ENCODE results near the gene FBXO40. TPM values are rescaled to one million over a fixed set of nuclear protein-coding genes. Genes with fewer than 3 reads are reported as not detected.

The FBXO40 gene
- total RNA-seq (under 1 TPM in 1 of 2 donors, not detected in 1; 0.13 TPM), polyA plus RNA-seq (not detected)
- long read RNA-seq, donor 1, partial matches to known transcripts, result 0 of 2 reads
- long read RNA-seq, donor 1, other reads (novel, unspliced or antisense), result 2 of 2 reads
- long read RNA-seq, donor 2, result 0 reads

- Histone ChIP-seq H3K4me1 (ENCODE audit: control insufficient read depth in 1 of 2, insufficient read depth in 2 of 2, low read length in 2 of 2) (no peaks in the 10 kb centered on the region), H3K27ac (ENCODE audit: low read depth in 1 of 2, low read length in 2 of 2) (no peak within 1 kb of the TSS), H3K9me3 (ENCODE audit: control insufficient read depth, low read length) (no peaks in the 10 kb centered on the region), H3K36me3 (ENCODE audit: control insufficient read depth in 1 of 2, insufficient read depth in 2 of 2, low read length in 1 of 2) (no peaks in the 10 kb centered on the region), H3K4me3 (ENCODE audit: low read length in 2 of 2) (no peak within 1 kb of the TSS), H3K27me3 (ENCODE audit: control insufficient read depth in 1 of 2, insufficient read depth in 2 of 2, low read length in 1 of 2) (no peaks in the 10 kb centered on the region)
- DNase-seq, result no peak
- ATAC-seq (ENCODE audit: low FRiP score), result no peak
- WGBS, 2 donors, result 19 to 24% methylated on average over 11 of the region's 11 CpGs
- intact Hi-C loops (cut with DNase I), result no loop called here
Observed at GRCh38 chr3:121592856-121593702, at the start of gene FBXO40. FBXO40 (plus strand) TSS chr3:121593379; CDS start chr3:121620576, 27,197 bp downstream.

- H3K4me3 ChIP-seq (ENCODE audit: low read length in 2 of 2), result peak overlapping the region in 1 of 2 donors; percentile 82
- H3K27me3 ChIP-seq (ENCODE audit: control insufficient read depth in 1 of 2, insufficient read depth in 2 of 2, low read length in 1 of 2), result no peaks in the 10 kb centered on the region
- 3% methylated on average over 18 of the region's 18 CpGs for WGBS, 2 donors
- no peak for DNase-seq
- no peak for ATAC-seq (ENCODE audit: low FRiP score)
- no peaks in the 10 kb centered on the region for H3K36me3 ChIP-seq (ENCODE audit: control insufficient read depth in 1 of 2, insufficient read depth in 2 of 2, low read length in 1 of 2)
- no peak overlapping the region for H3K27ac ChIP-seq (ENCODE audit: low read depth in 1 of 2, low read length in 2 of 2)
- no peaks in the 10 kb centered on the region for H3K4me1 ChIP-seq (ENCODE audit: control insufficient read depth in 1 of 2, insufficient read depth in 2 of 2, low read length in 2 of 2)
- intact Hi-C loops (cut with DNase I), result loop anchor here (5.0 to 10.0 kb wide), 3 partner anchors 717 to 1140 kb away; partner anchors contain the start of genes PARP14 (in 2 of the 2), FAM162A (in 1 of the 2) and MIX23 (in 1 of the 2)
- H3K9me3 ChIP-seq (ENCODE audit: control insufficient read depth, low read length), result no peaks in the 10 kb centered on the region
Observed at GRCh38 chr3:121545049-121545573, 48.1 kb upstream of the FBXO40 start.

GRCh38 chr3:121545574-121546455, 47.4 kb upstream of the FBXO40 start, which contains the start of gene POLQ:
POLQ (minus strand) TSS chr3:121545988; CDS start chr3:121545877, 111 bp downstream.
- intact Hi-C loops (cut with DNase I), result loop anchor here (5.0 to 10.0 kb wide), 3 partner anchors 716 to 1139 kb away; partner anchors contain the start of genes PARP14 (in 2 of the 2), FAM162A (in 1 of the 2) and MIX23 (in 1 of the 2)
- peak within 1 kb of the TSS; percentile 82 to 98 for H3K4me3 ChIP-seq (ENCODE audit: low read length in 2 of 2)
- H3K27ac ChIP-seq (ENCODE audit: low read depth in 1 of 2, low read length in 2 of 2), result peak within 1 kb of the TSS in 1 of 2 donors; percentile 67
- H3K4me1 ChIP-seq (ENCODE audit: control insufficient read depth in 1 of 2, insufficient read depth in 2 of 2, low read length in 2 of 2), result no peaks in the 10 kb centered on the region
- no peaks in the 10 kb centered on the region for H3K27me3 ChIP-seq (ENCODE audit: control insufficient read depth in 1 of 2, insufficient read depth in 2 of 2, low read length in 1 of 2)
- ATAC-seq (ENCODE audit: low FRiP score) (peak; percentile 98), DNase-seq (peak; percentile 93 to 95)
- no peaks in the 10 kb centered on the region for H3K36me3 ChIP-seq (ENCODE audit: control insufficient read depth in 1 of 2, insufficient read depth in 2 of 2, low read length in 1 of 2)
- WGBS, 2 donors, result 0% methylated on average over 42 of the region's 42 CpGs
- H3K9me3 ChIP-seq (ENCODE audit: control insufficient read depth, low read length), result no peaks in the 10 kb centered on the region

GRCh38 chr3:121552379-121552778, 40.8 kb upstream of the FBXO40 start:
- no peaks in the 10 kb centered on the region for H3K27me3 ChIP-seq (ENCODE audit: control insufficient read depth in 1 of 2, insufficient read depth in 2 of 2, low read length in 1 of 2)
- H3K27ac ChIP-seq (ENCODE audit: low read depth in 1 of 2, low read length in 2 of 2), result no peak overlapping the region
- WGBS, 2 donors, result 39 to 51% methylated on average over 4 of the region's 4 CpGs
- H3K9me3 ChIP-seq (ENCODE audit: control insufficient read depth, low read length), result no peaks in the 10 kb centered on the region
- ATAC-seq (ENCODE audit: low FRiP score), result no peak
- intact Hi-C loops (cut with DNase I), result no loop called here
- no peak for DNase-seq
- no peak overlapping the region for H3K4me3 ChIP-seq (ENCODE audit: low read length in 2 of 2)
- no peaks in the 10 kb centered on the region for H3K4me1 ChIP-seq (ENCODE audit: control insufficient read depth in 1 of 2, insufficient read depth in 2 of 2, low read length in 2 of 2)
- no peaks in the 10 kb centered on the region for H3K36me3 ChIP-seq (ENCODE audit: control insufficient read depth in 1 of 2, insufficient read depth in 2 of 2, low read length in 1 of 2)

- Histone ChIP-seq H3K36me3 (ENCODE audit: control insufficient read depth in 1 of 2, insufficient read depth in 2 of 2, low read length in 1 of 2) (no peaks in the 10 kb centered on the region), H3K27ac (ENCODE audit: low read depth in 1 of 2, low read length in 2 of 2) (no peak overlapping the region), H3K4me3 (ENCODE audit: low read length in 2 of 2) (no peak overlapping the region), H3K27me3 (ENCODE audit: control insufficient read depth in 1 of 2, insufficient read depth in 2 of 2, low read length in 1 of 2) (no peaks in the 10 kb centered on the region), H3K9me3 (ENCODE audit: control insufficient read depth, low read length) (no peaks in the 10 kb centered on the region), H3K4me1 (ENCODE audit: control insufficient read depth in 1 of 2, insufficient read depth in 2 of 2, low read length in 2 of 2) (no peaks in the 10 kb centered on the region)
- 79 to 86% methylated on average over 3 of the region's 3 CpGs for WGBS, 2 donors
- intact Hi-C loops (cut with DNase I), result no loop called here
- no peak for DNase-seq
- no peak for ATAC-seq (ENCODE audit: low FRiP score)
Observed at GRCh38 chr3:121552797-121553196, 40.4 kb upstream of the FBXO40 start.

- intact Hi-C loops (cut with DNase I), result no loop called here
- no peak for DNase-seq
- H3K4me3 ChIP-seq (ENCODE audit: low read length in 2 of 2), result no peak overlapping the region
- H3K36me3 ChIP-seq (ENCODE audit: control insufficient read depth in 1 of 2, insufficient read depth in 2 of 2, low read length in 1 of 2), result no peaks in the 10 kb centered on the region
- H3K9me3 ChIP-seq (ENCODE audit: control insufficient read depth, low read length), result no peaks in the 10 kb centered on the region
- no peaks in the 10 kb centered on the region for H3K27me3 ChIP-seq (ENCODE audit: control insufficient read depth in 1 of 2, insufficient read depth in 2 of 2, low read length in 1 of 2)
- ATAC-seq (ENCODE audit: low FRiP score), result no peak
- H3K4me1 ChIP-seq (ENCODE audit: control insufficient read depth in 1 of 2, insufficient read depth in 2 of 2, low read length in 2 of 2), result no peaks in the 10 kb centered on the region
- no peak overlapping the region for H3K27ac ChIP-seq (ENCODE audit: low read depth in 1 of 2, low read length in 2 of 2)
- WGBS, 2 donors, result 87 to 90% methylated on average over 5 of the region's 5 CpGs
Observed at GRCh38 chr3:121557426-121557934, 35.7 kb upstream of the FBXO40 start.

GRCh38 chr3:121562148-121562547, 31.0 kb upstream of the FBXO40 start:
- intact Hi-C loops (cut with DNase I), result no loop called here
- H3K4me3 ChIP-seq (ENCODE audit: low read length in 2 of 2), result no peak overlapping the region
- H3K27me3 ChIP-seq (ENCODE audit: control insufficient read depth in 1 of 2, insufficient read depth in 2 of 2, low read length in 1 of 2), result no peaks in the 10 kb centered on the region
- no peaks in the 10 kb centered on the region for H3K9me3 ChIP-seq (ENCODE audit: control insufficient read depth, low read length)
- DNase-seq (no peak), ATAC-seq (ENCODE audit: low FRiP score) (no peak)
- H3K36me3 ChIP-seq (ENCODE audit: control insufficient read depth in 1 of 2, insufficient read depth in 2 of 2, low read length in 1 of 2), result no peaks in the 10 kb centered on the region
- no peaks in the 10 kb centered on the region for H3K4me1 ChIP-seq (ENCODE audit: control insufficient read depth in 1 of 2, insufficient read depth in 2 of 2, low read length in 2 of 2)
- H3K27ac ChIP-seq (ENCODE audit: low read depth in 1 of 2, low read length in 2 of 2), result no peak overlapping the region

GRCh38 chr3:121566773-121567172, 26.4 kb upstream of the FBXO40 start:
- DNase-seq (no peak), ATAC-seq (ENCODE audit: low FRiP score) (no peak)
- no peaks in the 10 kb centered on the region for H3K36me3 ChIP-seq (ENCODE audit: control insufficient read depth in 1 of 2, insufficient read depth in 2 of 2, low read length in 1 of 2)
- H3K4me1 ChIP-seq (ENCODE audit: control insufficient read depth in 1 of 2, insufficient read depth in 2 of 2, low read length in 2 of 2), result no peaks in the 10 kb centered on the region
- WGBS, 2 donors, result 80 to 83% methylated on average over 9 of the region's 9 CpGs
- H3K4me3 ChIP-seq (ENCODE audit: low read length in 2 of 2), result no peak overlapping the region
- intact Hi-C loops (cut with DNase I), result no loop called here
- H3K27me3 ChIP-seq (ENCODE audit: control insufficient read depth in 1 of 2, insufficient read depth in 2 of 2, low read length in 1 of 2), result no peaks in the 10 kb centered on the region
- H3K27ac ChIP-seq (ENCODE audit: low read depth in 1 of 2, low read length in 2 of 2), result no peak overlapping the region
- no peaks in the 10 kb centered on the region for H3K9me3 ChIP-seq (ENCODE audit: control insufficient read depth, low read length)

Data from aorta (tissue), 5 donors.